ENCODE data around the gene CYP26B1. TPM values are rescaled to one million over a fixed set of nuclear protein-coding genes. Genes with fewer than 3 reads are reported as not detected.

Gene CYP26B1
- total RNA-seq, 4 donors from 2014 or later, result 1.8 to 4.8 (median 2.3) TPM

DNA sequence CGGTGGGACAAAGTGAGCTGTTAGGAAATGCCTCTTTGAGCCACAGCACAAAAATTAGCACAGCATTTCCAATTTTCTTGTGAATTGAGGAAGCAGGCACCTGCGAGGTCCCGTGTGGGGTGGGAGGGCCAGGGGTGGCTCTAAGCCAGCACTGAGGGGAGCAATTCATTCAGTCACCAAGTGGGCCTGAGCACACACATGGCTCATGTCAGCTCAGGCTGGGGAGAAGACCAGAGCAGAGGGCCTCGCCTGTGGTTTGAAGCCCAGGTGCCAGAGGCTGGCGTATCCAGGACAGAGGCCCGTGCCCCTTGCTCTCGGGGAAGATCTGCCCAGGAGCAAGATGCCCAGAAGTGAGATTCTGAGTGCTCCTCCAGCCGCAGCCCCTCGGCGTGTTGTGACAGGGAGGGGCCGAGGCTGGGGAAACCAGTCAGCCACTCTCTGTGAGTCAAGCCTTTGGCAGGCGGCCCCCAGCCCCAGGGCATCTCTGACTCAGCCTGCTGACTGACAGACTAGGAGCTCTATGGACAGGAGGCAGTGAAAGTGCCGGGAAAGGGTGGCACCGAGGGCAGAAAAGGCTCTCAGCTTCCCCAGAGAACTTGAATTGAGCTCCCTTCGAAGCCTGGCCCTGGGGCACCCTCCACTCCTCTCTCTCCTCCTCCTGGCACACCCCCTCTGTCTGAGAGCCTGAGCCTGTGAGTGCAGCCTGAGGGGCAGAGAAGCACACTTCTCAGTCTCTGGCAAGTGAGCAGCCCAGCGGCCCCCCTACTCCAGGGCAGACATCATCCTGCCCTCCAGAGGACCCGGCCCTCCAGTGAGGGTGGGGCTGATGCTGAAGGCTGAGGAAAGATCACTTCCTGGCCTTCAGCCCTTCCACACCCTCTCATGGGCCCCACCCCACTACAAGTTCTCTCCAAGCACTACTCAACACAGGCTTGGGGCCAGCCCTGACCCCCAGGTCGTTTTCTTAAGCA is 32.3 kb downstream of the CYP26B1 start:
- Histone ChIP-seq H3K9me3 (no peaks in the 10 kb centered on the region), H3K36me3 (no peaks in the 10 kb centered on the region), H3K27me3 (peaks cover 0 to 2% (median 0%) of the 10 kb centered on the region in 3 donors), H3K4me1 (no peaks in the 10 kb centered on the region), H3K27ac (no peak overlapping the region), H3K4me3 (no peak overlapping the region)
- in situ Hi-C loops (cut with MboI; ENCODE audit: low sequenced_read_pairs in 4 of 4) (no loop called here), intact Hi-C loops (cut with DNase I; ENCODE audit: low total_unique reads) (no loop called here)
- TF ChIP-seq, protein P1, sequence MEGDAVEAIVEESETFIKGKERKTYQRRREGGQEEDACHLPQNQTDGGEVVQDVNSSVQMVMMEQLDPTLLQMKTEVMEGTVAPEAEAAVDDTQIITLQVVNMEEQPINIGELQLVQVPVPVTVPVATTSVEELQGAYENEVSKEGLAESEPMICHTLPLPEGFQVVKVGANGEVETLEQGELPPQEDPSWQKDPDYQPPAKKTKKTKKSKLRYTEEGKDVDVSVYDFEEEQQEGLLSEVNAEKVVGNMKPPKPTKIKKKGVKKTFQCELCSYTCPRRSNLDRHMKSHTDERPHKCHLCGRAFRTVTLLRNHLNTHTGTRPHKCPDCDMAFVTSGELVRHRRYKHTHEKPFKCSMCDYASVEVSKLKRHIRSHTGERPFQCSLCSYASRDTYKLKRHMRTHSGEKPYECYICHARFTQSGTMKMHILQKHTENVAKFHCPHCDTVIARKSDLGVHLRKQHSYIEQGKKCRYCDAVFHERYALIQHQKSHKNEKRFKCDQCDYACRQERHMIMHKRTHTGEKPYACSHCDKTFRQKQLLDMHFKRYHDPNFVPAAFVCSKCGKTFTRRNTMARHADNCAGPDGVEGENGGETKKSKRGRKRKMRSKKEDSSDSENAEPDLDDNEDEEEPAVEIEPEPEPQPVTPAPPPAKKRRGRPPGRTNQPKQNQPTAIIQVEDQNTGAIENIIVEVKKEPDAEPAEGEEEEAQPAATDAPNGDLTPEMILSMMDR (IDR thresholded peaks at IDR 0.05 in 4 of 5, conservative IDR thresholded peaks at IDR 0.05 in 1 of 5), result no peak
- no peak for TF ChIP-seq POLR2A (IDR thresholded peaks at IDR 0.05)
- ATAC-seq, result no peak
- no peak for DNase-seq

DNA sequence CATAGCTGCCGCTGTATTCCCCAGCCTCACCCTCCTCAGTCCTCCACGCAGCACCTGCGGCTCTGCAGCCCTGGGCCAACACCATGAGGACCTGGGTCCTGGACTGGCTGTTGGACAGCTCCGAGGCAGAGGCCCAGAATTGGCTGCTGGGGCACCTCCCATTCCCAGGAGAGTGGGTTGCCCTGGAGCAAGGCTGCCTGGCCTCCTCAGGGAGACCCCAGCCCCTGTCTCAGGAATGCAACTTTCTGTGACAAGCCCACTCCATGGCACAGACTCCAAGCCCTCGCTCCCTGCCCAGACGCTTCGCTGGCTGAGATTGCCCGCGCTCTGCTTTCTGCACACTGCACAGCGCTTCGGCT is 33.0 kb downstream of the CYP26B1 start:
- H3K9me3 ChIP-seq, result no peaks in the 10 kb centered on the region
- TF ChIP-seq, protein P1 (IDR thresholded peaks at IDR 0.05 in 4 of 5, conservative IDR thresholded peaks at IDR 0.05 in 1 of 5), result no peak
- no peak for TF ChIP-seq POLR2A (IDR thresholded peaks at IDR 0.05)
- in situ Hi-C loops (cut with MboI; ENCODE audit: low sequenced_read_pairs in 4 of 4) (no loop called here), intact Hi-C loops (cut with DNase I; ENCODE audit: low total_unique reads) (no loop called here)
- H3K27me3 ChIP-seq, result peaks cover 0 to 2% (median 0%) of the 10 kb centered on the region in 3 donors
- no peak for DNase-seq
- H3K27ac ChIP-seq, result no peak overlapping the region
- H3K4me3 ChIP-seq, result no peak overlapping the region
- no peaks in the 10 kb centered on the region for H3K4me1 ChIP-seq
- no peak for ATAC-seq
- no peaks in the 10 kb centered on the region for H3K36me3 ChIP-seq

DNA sequence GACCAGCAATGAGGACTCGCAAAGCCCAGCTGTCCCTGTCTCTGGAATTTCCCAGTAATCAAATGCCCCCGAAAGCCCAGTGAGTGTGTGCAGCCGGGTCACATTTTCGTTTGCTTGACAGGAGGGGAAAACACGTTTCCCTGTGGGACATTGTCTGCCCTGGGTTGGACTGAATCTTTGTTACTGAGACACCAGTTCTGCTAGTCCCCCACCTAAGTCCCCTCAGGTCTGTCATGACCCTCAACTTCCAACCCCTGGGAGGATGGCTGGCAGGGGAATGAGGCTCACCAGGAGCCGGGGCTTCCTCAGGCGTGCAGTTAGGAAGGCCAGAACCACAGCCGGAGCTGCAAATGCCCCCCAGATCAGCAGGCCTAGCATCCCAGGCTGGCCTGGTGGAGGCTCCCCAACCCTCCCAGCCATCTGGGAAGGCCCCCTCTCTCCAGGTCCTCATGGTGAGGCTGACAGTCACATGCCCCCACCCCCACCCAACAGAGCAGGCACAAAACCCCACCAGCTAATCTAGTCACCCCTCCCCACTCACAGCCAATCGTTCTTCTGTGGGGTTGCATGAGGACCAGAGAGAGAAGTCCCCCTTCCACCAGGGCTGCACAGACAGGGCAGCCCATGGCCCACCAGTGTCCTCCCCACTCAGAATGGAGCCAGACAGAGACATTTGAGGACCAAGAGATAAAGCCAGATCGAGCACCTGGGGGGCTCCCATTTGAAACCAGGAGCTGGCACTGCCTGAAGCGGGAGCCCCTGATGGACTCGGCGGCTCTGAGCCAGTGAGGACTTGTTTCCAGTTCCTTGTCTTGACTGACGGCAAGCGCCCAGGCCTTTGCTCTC is 33.6 kb downstream of the CYP26B1 start:
- Histone ChIP-seq H3K4me3 (no peak overlapping the region), H3K27me3 (peaks cover 0 to 2% (median 0%) of the 10 kb centered on the region in 3 donors), H3K27ac (no peak overlapping the region), H3K36me3 (no peaks in the 10 kb centered on the region), H3K4me1 (no peaks in the 10 kb centered on the region), H3K9me3 (no peaks in the 10 kb centered on the region)
- TF ChIP-seq, protein P1 (IDR thresholded peaks at IDR 0.05 in 4 of 5, conservative IDR thresholded peaks at IDR 0.05 in 1 of 5), result no peak
- DNase-seq (no peak), ATAC-seq (no peak)
- intact Hi-C loops (cut with DNase I; ENCODE audit: low total_unique reads), result no loop called here
- in situ Hi-C loops (cut with MboI; ENCODE audit: low sequenced_read_pairs in 4 of 4), result no loop called here

DNA sequence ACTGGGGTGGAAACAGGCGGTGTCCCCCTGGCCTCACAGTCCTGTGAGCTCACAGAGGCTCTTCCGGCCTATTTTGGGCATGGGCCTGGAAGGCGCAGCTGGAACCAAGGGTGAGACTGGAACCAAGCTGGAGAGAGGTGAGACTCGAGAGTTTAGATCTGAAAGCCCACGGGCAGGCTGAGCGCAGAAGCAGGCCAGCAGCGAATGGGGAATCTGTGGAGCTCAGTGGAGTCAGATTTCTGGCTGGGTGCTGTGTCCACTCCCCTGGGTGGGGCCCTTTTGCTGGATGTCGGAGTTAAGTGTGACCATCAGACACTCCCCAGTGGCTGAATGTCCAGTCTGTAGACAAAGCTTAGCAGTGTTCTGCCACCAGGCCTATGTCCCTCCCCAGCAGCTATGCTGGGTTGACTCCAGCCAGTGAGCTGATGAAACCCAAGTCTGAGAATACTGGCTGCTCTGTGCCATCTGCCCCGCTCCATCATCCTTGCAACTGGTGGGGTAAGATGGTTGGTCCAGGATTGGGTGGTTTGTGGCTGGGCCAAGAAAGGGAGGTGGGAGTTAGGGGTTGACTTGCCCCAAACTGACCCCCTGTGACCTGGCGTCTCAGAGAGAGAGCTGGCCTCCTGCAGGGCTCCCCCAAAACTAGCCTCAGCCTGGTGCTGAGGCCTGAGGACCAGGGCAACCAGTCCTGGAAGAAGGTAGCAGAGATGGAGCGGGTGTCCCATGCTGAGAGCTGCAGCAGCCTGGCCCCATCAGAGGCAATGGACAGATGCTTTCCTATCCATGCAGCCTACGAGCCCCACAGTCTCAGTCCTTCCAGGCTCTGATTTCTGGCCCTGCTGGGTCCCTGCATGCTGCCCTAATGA is 34.4 kb downstream of the CYP26B1 start:
- H3K27me3 ChIP-seq, result peaks cover 0 to 2% (median 0%) of the 10 kb centered on the region in 3 donors
- intact Hi-C loops (cut with DNase I; ENCODE audit: low total_unique reads), result no loop called here
- H3K4me3 ChIP-seq, result no peak overlapping the region
- TF ChIP-seq POLR2A (IDR thresholded peaks at IDR 0.05), result no peak
- TF ChIP-seq, protein P1 (IDR thresholded peaks at IDR 0.05 in 4 of 5, conservative IDR thresholded peaks at IDR 0.05 in 1 of 5), result no peak
- ATAC-seq (no peak), DNase-seq (no peak)
- H3K9me3 ChIP-seq, result no peaks in the 10 kb centered on the region
- in situ Hi-C loops (cut with MboI; ENCODE audit: low sequenced_read_pairs in 4 of 4), result no loop called here
- no peaks in the 10 kb centered on the region for H3K4me1 ChIP-seq
- H3K36me3 ChIP-seq, result no peaks in the 10 kb centered on the region
- H3K27ac ChIP-seq, result no peak overlapping the region
